HG02759 (cell line): ENCODE results near the gene SMCO3.
A peak's percentile ranks its signal among the peaks of the same experiment; 100 is the strongest.
"Not testable (repeated sequence)": the region's sequence is repeated elsewhere in the genome, so short reads cannot be mapped to it uniquely, and the experiment has no call there.

Experiments used
- ATAC-seq: cut with Tn5 transposase; IDR thresholded peaks from one replicate; pipeline ENCODE4 v1.9.1; 2021; ENCODE audit warnings: mild to moderate bottlenecking, moderate library complexity; ENCODE audit not compliant: unreplicated experiment

SMCO3 gene

DNA sequence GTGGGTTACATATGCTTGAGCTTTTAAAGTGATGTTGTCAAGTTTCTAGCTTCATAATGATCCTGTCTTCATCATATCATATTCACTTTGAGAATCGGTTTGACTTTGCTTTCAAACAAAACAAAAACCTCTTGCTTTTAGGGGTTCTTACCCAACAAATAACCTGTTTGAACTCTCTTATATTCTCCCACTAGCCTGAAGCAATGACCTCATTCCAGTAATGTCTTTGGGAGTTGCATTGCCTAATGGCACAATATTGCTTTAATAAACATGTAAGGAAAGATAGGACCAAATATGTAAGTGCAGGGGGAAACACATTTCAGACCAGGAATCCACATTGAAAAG is 38.4 kb downstream of the SMCO3 start:
- ATAC-seq: no peak

DNA sequence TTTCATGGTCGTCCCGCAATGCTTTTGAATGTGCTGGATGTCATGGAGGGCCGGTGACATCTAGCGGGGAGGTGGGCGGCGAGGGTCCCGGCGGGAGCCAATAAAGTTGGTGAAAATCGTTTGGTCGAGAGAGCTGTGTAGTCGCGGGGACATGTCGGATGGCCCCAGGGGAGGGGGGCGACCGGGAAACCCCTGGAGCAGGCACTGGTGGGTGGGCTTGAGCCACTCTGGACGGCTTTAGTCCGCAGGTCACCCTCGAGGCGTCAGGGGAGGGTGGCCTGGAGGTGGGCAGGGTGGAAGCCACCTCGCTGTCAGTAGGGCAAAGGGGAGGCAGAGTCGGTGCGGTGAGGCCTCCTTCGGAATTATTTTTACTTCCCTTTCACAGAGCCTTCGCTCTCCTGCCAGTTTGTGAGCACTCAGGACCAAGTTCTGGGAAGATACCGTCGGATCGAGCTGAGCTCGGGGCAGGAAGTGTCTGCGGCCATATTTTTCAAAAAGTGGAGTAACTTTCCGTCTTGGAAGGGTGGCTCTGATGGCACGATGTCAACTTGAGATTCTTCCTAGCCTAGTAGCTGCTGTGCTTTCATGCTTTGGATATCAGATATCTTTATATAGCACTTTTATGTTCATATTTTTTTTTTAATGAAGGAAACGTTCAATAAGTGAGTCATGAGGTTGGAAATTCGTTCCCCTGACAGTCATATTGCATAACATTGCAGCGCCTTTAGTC is 38.9 kb downstream of the SMCO3 start:
- ATAC-seq: no peak

- peak; percentile 60 for ATAC-seq
These were observed 39.7 kb downstream of the SMCO3 start for GRCh38 chr12:14774074-14774905.

DNA sequence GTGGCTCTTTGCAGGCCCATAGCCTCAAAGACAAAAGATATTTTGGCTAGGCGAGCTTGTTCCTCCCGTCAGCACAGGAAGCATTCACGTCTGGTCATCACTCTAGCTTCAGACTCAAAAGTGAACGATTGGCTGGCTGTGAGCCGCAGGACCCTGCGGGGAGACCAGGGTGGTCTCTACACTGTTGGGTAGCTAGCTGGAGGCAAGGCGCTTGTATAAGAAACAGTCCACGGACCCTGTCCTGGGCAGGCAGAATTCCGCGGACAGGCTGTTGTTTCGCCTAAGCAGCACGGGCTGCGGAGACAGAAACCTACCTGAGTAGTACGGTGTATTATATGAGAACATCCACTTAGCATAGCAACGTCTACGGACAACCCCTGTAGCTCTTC is 40.3 kb downstream of the SMCO3 start:
- peak; percentile 21 for ATAC-seq

- ATAC-seq: no peak
These were observed 41.0 kb downstream of the SMCO3 start for GRCh38 chr12:14772946-14773345.

GRCh38 chr12:14771651-14772137 is 42.3 kb downstream of the SMCO3 start:
- no peak for ATAC-seq

- peak; percentile 20 for ATAC-seq
These were observed 43.2 kb downstream of the SMCO3 start for GRCh38 chr12:14770496-14771461.

DNA sequence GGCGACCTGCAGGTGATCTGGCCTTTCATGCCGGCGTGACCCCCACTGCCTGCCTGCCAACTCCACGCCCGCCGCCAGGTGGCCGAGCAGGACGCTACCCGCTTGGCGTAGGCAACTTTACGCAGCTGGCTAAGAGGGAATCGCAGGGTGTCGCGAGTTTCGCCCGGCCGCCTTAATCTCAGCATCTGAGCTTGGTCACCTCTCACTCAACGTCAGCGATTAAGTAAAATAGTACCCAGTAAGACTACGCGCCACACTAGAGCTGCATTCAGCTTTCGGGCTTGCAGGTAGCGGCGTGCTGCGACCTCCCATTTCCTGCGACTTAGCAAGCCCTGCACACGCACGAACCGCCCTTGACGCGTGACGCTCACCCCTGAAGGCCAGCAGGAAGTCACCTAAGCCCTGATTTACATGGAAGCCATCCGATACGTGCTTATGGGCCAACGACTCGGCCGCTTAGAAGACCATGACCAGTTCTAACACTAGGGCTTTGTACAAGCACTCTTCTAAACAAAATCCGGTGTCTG is 44.0 kb downstream of the SMCO3 start:
- peak; percentile 40 for ATAC-seq

DNA sequence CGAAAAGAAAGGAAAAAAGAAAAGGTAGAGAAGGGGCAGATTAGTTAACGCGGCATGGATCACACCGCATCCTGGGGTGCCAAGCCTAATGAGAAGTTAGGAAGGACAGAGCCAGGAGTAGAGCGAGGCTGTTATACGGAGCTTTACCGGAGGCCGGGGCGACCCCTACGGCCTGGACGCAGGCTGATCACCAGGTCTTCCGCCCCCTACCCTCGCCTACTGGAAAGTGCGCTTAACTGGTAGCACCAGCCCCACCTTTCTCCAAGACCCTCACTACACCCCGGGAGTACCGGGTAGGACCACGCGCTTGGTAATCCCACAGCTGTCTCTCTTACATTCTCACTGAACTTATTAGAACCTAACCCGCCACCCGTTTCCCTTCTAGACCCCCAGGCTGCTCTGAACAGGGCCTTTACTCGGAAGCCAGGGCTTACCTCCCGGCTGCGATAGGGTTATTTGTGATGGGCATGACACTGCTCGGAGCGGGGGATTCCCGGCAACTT is 44.5 kb downstream of the SMCO3 start:
- peak; percentile 1 for ATAC-seq

- ATAC-seq: no peak
These were observed 45.1 kb downstream of the SMCO3 start for GRCh38 chr12:14768823-14769405.

GRCh38 chr12:14767617-14768016 is 46.4 kb downstream of the SMCO3 start:
- ATAC-seq: no peak

DNA sequence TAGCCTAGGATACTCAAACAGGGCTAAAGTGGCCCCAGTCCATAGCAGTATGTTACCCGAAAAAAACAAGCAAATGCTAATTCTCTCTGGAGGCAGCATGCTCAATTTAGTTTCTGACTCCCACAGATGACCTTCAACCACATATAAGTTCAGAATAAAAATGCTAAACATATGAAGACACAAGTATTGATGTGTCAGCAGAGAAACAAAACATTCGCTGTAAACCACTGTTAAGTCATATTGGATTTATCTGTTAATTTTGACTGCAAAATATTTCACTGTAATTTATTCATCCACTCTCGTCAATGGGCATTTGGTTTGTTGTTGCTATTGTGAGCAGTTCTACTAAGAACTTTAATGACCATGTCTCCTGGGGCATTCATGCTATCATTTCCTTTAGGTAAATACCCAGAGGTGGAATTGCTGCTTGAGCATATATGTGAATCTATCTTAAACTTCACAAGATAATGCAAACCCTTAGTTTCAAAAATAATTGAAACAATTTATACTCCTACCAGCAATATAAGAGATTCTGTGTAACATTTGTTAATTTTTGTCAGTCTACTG is 47.2 kb downstream of the SMCO3 start:
- ATAC-seq: no peak

DNA sequence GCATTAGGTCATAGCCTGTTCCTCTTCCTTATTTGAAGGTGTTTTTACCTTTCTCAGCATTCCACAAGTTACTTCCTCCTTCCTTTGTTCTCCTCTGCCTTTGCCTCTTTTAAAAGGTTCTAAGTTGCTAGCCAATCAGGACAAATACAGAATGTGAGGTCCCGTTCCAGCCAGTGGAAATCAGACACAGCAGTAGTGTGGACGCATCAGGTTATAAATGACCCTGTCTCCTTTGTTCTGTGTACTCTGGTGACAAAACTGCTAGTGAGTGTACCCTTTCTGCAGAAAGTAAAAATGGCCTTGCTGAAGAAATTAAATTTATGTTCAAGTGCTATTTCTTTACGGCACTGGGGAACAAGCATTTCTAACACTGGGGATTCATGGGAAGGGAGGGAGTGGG is 48.0 kb downstream of the SMCO3 start:
- ATAC-seq: not testable (repeated sequence)

- no peak for ATAC-seq
These were observed 48.6 kb downstream of the SMCO3 start for GRCh38 chr12:14765398-14765797.

- not testable (repeated sequence) for ATAC-seq
These were observed 54.2 kb downstream of the SMCO3 start for GRCh38 chr12:14759711-14760280.

GRCh38 chr12:14756334-14757143 is 57.4 kb downstream of the SMCO3 start:
- ATAC-seq: no peak
